H9 (cell line): ENCODE results near the gene TNFRSF11A. TPM values are rescaled to one million over a fixed set of nuclear protein-coding genes. Genes with fewer than 3 reads are reported as not detected.

Experiments
- DNase-seq: peaks from one replicate; pipeline ENCODE4 v3.0.0-alpha.2; 2017
- H2AFZ ChIP-seq: one replicate; pipeline ENCODE4 v1.6.1; 2013; ENCODE audit warnings: mild to moderate bottlenecking, low read length, control low read depth, moderate library complexity
- H2AK5ac ChIP-seq: 2 replicates; pipeline ENCODE4 v1.6.1; 2013; ENCODE audit warnings: low read length, control low read depth, mixed read lengths; ENCODE audit not compliant: insufficient read length
- H2BK120ac ChIP-seq: one replicate; pipeline ENCODE4 v1.6.1; 2013; ENCODE audit warnings: low read depth, mild to moderate bottlenecking, low read length, control low read depth, inconsistent platforms; ENCODE audit not compliant: poor library complexity, severe bottlenecking
- H2BK12ac ChIP-seq: 2 replicates; pipeline ENCODE4 v1.6.1; 2013; ENCODE audit warnings: low read length, control low read depth, mixed read lengths, low read depth; ENCODE audit not compliant: insufficient read length
- H2BK15ac ChIP-seq: 2 replicates; pipeline ENCODE4 v1.6.1; 2013; ENCODE audit warnings: low read depth, low read length, control low read depth
- H2BK20ac ChIP-seq: one replicate; pipeline ENCODE4 v1.6.1; 2013; ENCODE audit warnings: low read depth, mild to moderate bottlenecking, low read length, control low read depth, inconsistent platforms; ENCODE audit not compliant: poor library complexity, severe bottlenecking
- H2BK5ac ChIP-seq: 2 replicates; pipeline ENCODE4 v1.6.1; 2013; ENCODE audit warnings: low read length, control low read depth, mixed read lengths; ENCODE audit not compliant: insufficient read length
- H3K14ac ChIP-seq: 2 replicates; pipeline ENCODE4 v1.6.1; 2013; ENCODE audit warnings: low read length, control low read depth; ENCODE audit not compliant: insufficient read depth
- H3K18ac ChIP-seq: 2 replicates; pipeline ENCODE4 v1.6.1; 2013; ENCODE audit warnings: low read depth, mild to moderate bottlenecking, mixed read lengths, low read length, control low read depth; ENCODE audit not compliant: insufficient read length
- H3K23ac ChIP-seq: 2 replicates; pipeline ENCODE4 v1.6.1; 2013; ENCODE audit warnings: low read length, control low read depth, mixed read lengths, low read depth; ENCODE audit not compliant: insufficient read length
- H3K23me2 ChIP-seq: 2 replicates; pipeline ENCODE4 v1.6.1; 2013; ENCODE audit warnings: low read depth, mild to moderate bottlenecking, mixed read lengths, low read length, control low read depth; ENCODE audit not compliant: insufficient read length, poor library complexity, severe bottlenecking
- H3K27ac ChIP-seq: 2 replicates; pipeline ENCODE4 v1.5.1; 2013; ENCODE audit warnings: low read length, control low read depth, mixed read lengths, low read depth; ENCODE audit not compliant: insufficient read length
- H3K27me3 ChIP-seq: 2 replicates; pipeline ENCODE4 v1.6.1; 2013; ENCODE audit warnings: low read length, control low read depth, inconsistent platforms; ENCODE audit not compliant: insufficient read depth
- H3K4ac ChIP-seq: 2 replicates; pipeline ENCODE4 v1.6.1; 2013; ENCODE audit warnings: low read depth, mild to moderate bottlenecking, control low read depth, inconsistent platforms, low read length, moderate library complexity
- H3K4me1 ChIP-seq: 2 replicates; pipeline ENCODE4 v1.6.1; 2013; ENCODE audit warnings: low read length, control low read depth, inconsistent platforms; ENCODE audit not compliant: insufficient read depth
- H3K4me2 ChIP-seq: 2 replicates; pipeline ENCODE4 v1.6.1; 2013; ENCODE audit warnings: low read length, control low read depth, mixed read lengths; ENCODE audit not compliant: insufficient read length, insufficient read depth
- H3K56ac ChIP-seq: 2 replicates; pipeline ENCODE4 v1.6.1; 2013; ENCODE audit warnings: low read depth, mild to moderate bottlenecking, mixed read lengths, low read length, control low read depth; ENCODE audit not compliant: insufficient read length
- H3K79me1 ChIP-seq: 2 replicates; pipeline ENCODE4 v1.6.1; 2013; ENCODE audit warnings: low read depth, mild to moderate bottlenecking, moderate library complexity, low read length, control low read depth, inconsistent platforms; ENCODE audit not compliant: insufficient read depth, poor library complexity, severe bottlenecking
- H3K79me2 ChIP-seq: 2 replicates; pipeline ENCODE4 v1.6.1; 2013; ENCODE audit warnings: low read length, control low read depth, inconsistent platforms; ENCODE audit not compliant: insufficient read depth
- H3K9ac ChIP-seq: 2 replicates; pipeline ENCODE4 v1.6.1; 2013; ENCODE audit warnings: low read length, control low read depth, mixed read lengths; ENCODE audit not compliant: insufficient read length; ENCODE audit errors: extremely low read depth
- H3K9me3 ChIP-seq: one replicate; pipeline ENCODE4 v1.6.1; 2013; ENCODE audit warnings: low read depth, low read length, inconsistent platforms; ENCODE audit not compliant: control insufficient read depth
- H3T11ph ChIP-seq: one replicate; pipeline ENCODE4 v1.6.1; 2013; ENCODE audit warnings: mild to moderate bottlenecking, low read length, control low read depth, inconsistent platforms
- H4K20me1 ChIP-seq: one replicate; pipeline ENCODE4 v1.6.1; 2013; ENCODE audit not compliant: control insufficient read depth, insufficient read length, insufficient read depth
- H4K5ac ChIP-seq: 2 replicates; pipeline ENCODE4 v1.6.1; 2013; ENCODE audit warnings: low read depth, mild to moderate bottlenecking, mixed read lengths, low read length, control low read depth; ENCODE audit not compliant: insufficient read length
- H4K8ac ChIP-seq: replicated peaks from 2 replicates; pipeline ENCODE4 v1.6.1; 2013; ENCODE audit warnings: low read length, control low read depth, mixed read lengths, low read depth; ENCODE audit not compliant: insufficient read length
- H4K91ac ChIP-seq: 2 replicates; pipeline ENCODE4 v1.6.1; 2013; ENCODE audit warnings: low read depth, mild to moderate bottlenecking, moderate library complexity, mixed read lengths, low read length, control low read depth; ENCODE audit not compliant: insufficient read length
- H3K27ac Mint-ChIP-seq, 3 experiments: 2 replicates in 2 of 3; 3 replicates in 1 of 3; pipeline ENCODE4 v1.8.0; 2020 to 2021; ENCODE audit warnings: mixed read lengths in 3 of 3, mild to moderate bottlenecking in 1 of 3, moderate library complexity in 1 of 3
- H3K27me3 Mint-ChIP-seq: 2 replicates; pipeline ENCODE4 v1.8.0; 2021; ENCODE audit warnings: low read depth, mild to moderate bottlenecking, moderate library complexity, mixed read lengths
- H3K36me3 Mint-ChIP-seq, 3 experiments: 2 replicates in 2 of 3; 3 replicates in 1 of 3; pipeline ENCODE4 v1.8.0; 2020 to 2021; ENCODE audit warnings: low read depth in 3 of 3, mixed read lengths in 3 of 3; ENCODE audit not compliant: insufficient read depth in 1 of 3
- H3K4me1 Mint-ChIP-seq, 2 experiments: 2 replicates each; pipeline ENCODE4 v1.8.0; 2020; ENCODE audit warnings: mixed read lengths in 2 of 2
- H3K4me3 Mint-ChIP-seq, 2 experiments: 2 replicates in 1 of 2; 3 replicates in 1 of 2; pipeline ENCODE4 v1.8.0; 2020 to 2021; ENCODE audit warnings: mild to moderate bottlenecking in 2 of 2, mixed read lengths in 2 of 2, moderate library complexity in 1 of 2
- H3K9me3 Mint-ChIP-seq, 2 experiments: 2 replicates in 1 of 2; 3 replicates in 1 of 2; pipeline ENCODE4 v1.8.0; 2020; ENCODE audit warnings: mild to moderate bottlenecking in 2 of 2, mixed read lengths in 2 of 2, moderate library complexity in 1 of 2
- CTCF ChIP-seq: fragments of 200-600 bp; sonication (generic); conservative IDR thresholded peaks from 3 replicates; pipeline ENCODE4 v1.8.0; 2021; ENCODE audit warnings: antibody characterized with exemption, mild to moderate bottlenecking
- WGBS: extraction: QIAGEN DNeasy Blood & Tissue Kit; methylation state at CpG from one replicate; pipeline ENCODE4 v1.1.7; 2013; ENCODE audit warnings: missing lambda C conversion rate, low lambda C conversion rate, mixed read lengths; ENCODE audit not compliant: insufficient read length; ENCODE audit errors: extremely low coverage; 5-methylcytosine and 5-hydroxymethylcytosine counted together
- total RNA-seq: library from RNA; stranded (reverse); gene quantifications from 2 replicates; pipeline ENCODE4 v1.2.1, GENCODE V29; 2021

Gene TNFRSF11A
- total RNA-seq, 1 experiment from 2014 or later: 7.8 TPM

- H3K36me3 Mint-ChIP-seq: no peaks in the 10 kb centered on the region; a peak in 2 of 7 replicates
- no peak overlapping the region for H3K9ac ChIP-seq
- no peak overlapping the region for H3K27ac ChIP-seq
- WGBS: no CpG with 5 or more reads among the region's 12 CpGs
- H3K9me3 Mint-ChIP-seq: no peaks in the 10 kb centered on the region
- no peak for TF ChIP-seq CTCF
- H3K79me1 ChIP-seq: no peaks in the 10 kb centered on the region
- no peak overlapping the region for H3K14ac ChIP-seq
- H4K91ac ChIP-seq: no peak overlapping the region
- no peak overlapping the region for H2AK5ac ChIP-seq
- H3K18ac ChIP-seq: no peak overlapping the region
- H2BK12ac ChIP-seq: no peak overlapping the region
- H2BK15ac ChIP-seq: peak overlapping the region; percentile 40; the same call in 1 of the 2 replicates
- DNase-seq: no peak
- no peak overlapping the region for H3K4me3 Mint-ChIP-seq
- H3K27me3 ChIP-seq: no peaks in the 10 kb centered on the region
- H3K4me1 Mint-ChIP-seq: peaks cover 10 to 11% of the 10 kb centered on the region in 2 experiments
- H3K79me2 ChIP-seq: no peaks in the 10 kb centered on the region
- H3K56ac ChIP-seq: no peak overlapping the region
- no peak overlapping the region for H2BK120ac ChIP-seq
- no peak overlapping the region for H4K8ac ChIP-seq
- no peaks in the 10 kb centered on the region for H3K9me3 ChIP-seq
- no peak overlapping the region for H3K4me2 ChIP-seq
- no peak overlapping the region for H3K4ac ChIP-seq
- no peak overlapping the region for H3K23ac ChIP-seq
- H4K5ac ChIP-seq: no peak overlapping the region
- H2AFZ ChIP-seq: no peak overlapping the region
- H3T11ph ChIP-seq: no peak overlapping the region
- H2BK5ac ChIP-seq: no peak overlapping the region
- H4K20me1 ChIP-seq: no peaks in the 10 kb centered on the region
- no peak overlapping the region for H2BK20ac ChIP-seq
- H3K4me1 ChIP-seq: no peaks in the 10 kb centered on the region; the same call in 1 of the 2 replicates
- peaks cover 1% of the 10 kb centered on the region; the same call in 1 of the 2 replicates for H3K27me3 Mint-ChIP-seq
- no peak overlapping the region for H3K27ac Mint-ChIP-seq
- H3K23me2 ChIP-seq: no peaks in the 10 kb centered on the region
Measured at GRCh38 chr18:62438402-62438801, 113.3 kb downstream of the TNFRSF11A start.
